ENCODE results near the gene TMEM14A. TPM values are rescaled to one million over a fixed set of nuclear protein-coding genes. Genes with fewer than 3 reads are reported as not detected.

TMEM14A gene, protein sequence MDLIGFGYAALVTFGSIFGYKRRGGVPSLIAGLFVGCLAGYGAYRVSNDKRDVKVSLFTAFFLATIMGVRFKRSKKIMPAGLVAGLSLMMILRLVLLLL
- total RNA-seq = 8.7 and 15.3 TPM in 2 replicates

DNA sequence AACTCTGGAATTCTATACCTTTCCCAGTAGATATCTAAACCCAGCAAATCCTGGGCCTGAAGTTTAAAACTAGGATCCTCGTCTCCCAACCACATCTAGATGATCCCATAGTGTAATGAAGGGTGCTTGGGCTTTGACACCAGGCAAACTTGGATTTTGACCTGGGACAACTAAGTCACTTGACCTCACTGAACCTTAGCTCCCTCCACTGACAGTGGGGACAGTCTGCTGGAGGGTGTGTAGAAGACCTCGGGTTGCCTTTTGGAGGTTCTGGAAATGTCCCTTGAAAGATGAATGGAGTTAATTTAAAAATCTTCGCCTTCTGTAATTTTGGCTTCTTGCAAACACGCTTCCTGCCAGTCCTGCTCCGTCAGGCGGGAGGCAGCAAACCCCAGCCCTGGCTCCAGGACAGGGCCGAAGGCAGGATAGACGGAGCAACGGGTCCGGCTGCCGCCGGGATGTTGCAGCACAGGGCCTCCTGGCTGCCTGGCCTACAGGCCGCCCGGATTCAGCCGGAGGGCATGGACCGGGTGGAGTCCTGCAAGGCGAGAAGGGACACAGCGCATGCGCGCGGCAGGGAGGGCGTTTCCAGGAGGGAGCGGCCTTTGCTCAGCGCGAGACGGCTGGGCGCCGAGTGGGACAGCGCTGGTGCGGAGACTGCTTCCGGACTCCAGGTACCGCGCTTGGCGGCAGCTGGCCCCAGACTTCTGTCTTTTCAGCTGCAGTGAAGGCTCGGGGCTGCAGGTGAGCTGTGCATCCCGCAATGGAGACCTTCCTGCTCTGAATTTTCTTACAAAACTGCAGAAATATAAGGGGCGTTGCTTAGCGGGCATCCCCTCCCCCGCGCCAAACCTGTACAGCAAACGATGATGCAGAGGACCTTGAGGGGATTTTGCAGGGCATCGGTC, at the start of gene TMEM14A:
TSS of gene TMEM14A (plus strand) at position 612 of the 908 bp plus-strand sequence. CDS start 5,990 bp downstream, outside the sequence.

Other genes with a start within 250 kb of the TMEM14A start
- gene TRAM2, start 94.1 kb upstream of the TMEM14A start, total RNA-seq = 10.1 and 10.6 TPM in 2 replicates
- gene GSTA2, start 92.4 kb downstream of the TMEM14A start, total RNA-seq = not detected in 2 replicates
- not detected in 2 replicates for gene GSTA1, start 132.7 kb downstream of the TMEM14A start, total RNA-seq
- not detected in 2 replicates for gene GSTA5, start 169.7 kb downstream of the TMEM14A start, total RNA-seq
- gene GSTA3, start 238.6 kb downstream of the TMEM14A start, total RNA-seq = not detected in 2 replicates